ENCODE results near the gene CEP70.

CEP70 gene

GRCh38 chr3:138448631-138449030, 145.4 kb downstream of the CEP70 start:
- no peak for DNase-seq

GRCh38 chr3:138445654-138446053, 148.4 kb downstream of the CEP70 start:
- no peak for DNase-seq

GRCh38 chr3:138445236-138445635, 148.8 kb downstream of the CEP70 start:
- DNase-seq, result no peak
